Stimulated activated CD4-positive, alpha-beta T cell treated with anti-CD3 and anti-CD28 coated beads, Interleukin-1b, Interleukin-23, amount 100 ng/mL, for 24 hours (primary cell): ENCODE measurements around the gene CBFA2T2.
"Not testable (repeated sequence)": the region's sequence is repeated elsewhere in the genome, so short reads cannot be mapped to it uniquely, and the experiment has no call there.

Experiments
- DNase-seq, 4 experiments: peaks; one replicate each; pipeline ENCODE4 v3.0.0-alpha.2; 2020; ENCODE audit warnings: low read depth in 4 of 4, low spot score in 1 of 4

CBFA2T2 gene

DNA sequence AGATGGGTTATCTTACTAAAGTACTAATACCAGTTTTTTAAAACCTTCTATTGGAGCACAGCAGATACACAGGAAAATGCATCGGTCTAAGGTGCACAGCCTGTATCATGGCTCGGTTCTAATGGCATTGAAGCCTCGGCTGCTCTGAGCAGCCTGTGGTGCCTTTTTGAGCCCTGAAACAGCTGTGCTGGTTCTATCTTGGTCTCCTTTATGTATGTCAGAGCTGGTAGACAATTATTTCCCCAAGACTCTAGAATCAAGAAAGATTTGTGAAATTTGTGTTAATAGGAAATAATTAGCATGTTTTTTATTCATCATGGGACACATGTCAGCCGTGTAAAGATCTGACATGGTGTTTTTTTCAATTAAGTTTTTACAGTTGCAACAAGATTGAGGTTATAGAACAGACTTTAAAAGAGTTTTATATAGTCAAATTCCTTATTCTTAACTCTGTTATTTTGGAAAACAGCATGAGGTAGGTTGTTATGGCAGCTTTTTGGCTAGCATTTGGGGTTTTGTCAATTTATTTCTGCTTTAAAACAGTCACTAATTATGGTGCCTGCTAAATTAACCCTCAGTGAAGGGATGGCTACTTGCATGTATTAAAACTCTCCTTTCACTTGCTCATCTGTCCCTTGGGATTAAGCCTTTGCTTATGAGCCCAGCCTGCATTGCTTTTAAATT is 132.0 kb downstream of the CBFA2T2 start:
- DNase-seq = no peak

DNA sequence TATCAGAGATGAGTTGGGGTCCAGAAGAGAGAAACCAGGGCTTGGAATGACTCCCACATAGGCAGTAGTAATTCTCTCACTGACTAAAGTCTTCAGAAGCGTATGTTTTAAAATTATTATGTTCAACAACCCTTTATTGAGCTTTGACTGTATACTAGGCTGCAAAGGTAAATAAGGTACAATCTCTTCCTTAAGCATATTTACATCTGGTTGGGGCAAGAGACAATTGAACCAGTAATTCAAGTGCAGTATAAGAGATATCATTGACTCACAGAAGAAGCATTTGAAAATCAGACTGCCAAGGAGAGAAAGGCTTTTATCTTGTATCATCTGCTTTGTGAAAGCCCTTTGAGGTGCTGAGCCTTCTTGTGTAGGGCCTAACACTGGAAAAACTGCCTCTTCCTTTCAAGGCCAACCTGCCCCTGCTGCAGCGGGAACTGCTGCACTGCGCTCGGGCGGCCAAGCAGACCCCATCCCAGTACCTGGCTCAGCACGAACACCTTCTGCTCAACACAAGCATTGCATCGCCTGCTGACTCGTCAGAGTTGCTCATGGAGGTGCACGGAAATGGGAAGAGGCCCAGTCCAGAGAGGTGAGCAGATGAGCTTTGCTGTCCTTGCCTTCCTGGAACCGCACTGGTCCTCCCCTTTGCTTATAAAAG is 132.9 kb downstream of the CBFA2T2 start:
- no peak for DNase-seq

DNA sequence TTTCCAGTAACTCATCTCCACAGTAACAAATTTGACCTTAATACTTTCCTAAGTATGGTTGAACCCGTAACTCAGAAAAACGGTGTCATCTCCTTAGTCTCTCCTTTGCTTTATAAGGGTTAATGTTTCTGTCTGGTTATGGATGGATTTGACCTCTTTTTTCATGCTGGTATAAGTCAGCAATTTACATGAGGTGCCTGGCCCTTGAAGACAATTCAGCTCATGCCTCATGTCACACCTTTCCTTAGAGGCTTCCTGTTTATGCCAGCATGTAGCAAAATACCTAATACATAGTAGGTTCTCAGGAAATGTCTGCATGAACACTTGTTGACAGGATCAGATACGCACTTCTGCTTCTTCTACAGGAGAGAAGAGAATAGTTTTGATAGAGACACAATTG is 134.5 kb downstream of the CBFA2T2 start:
- no peak for DNase-seq

DNA sequence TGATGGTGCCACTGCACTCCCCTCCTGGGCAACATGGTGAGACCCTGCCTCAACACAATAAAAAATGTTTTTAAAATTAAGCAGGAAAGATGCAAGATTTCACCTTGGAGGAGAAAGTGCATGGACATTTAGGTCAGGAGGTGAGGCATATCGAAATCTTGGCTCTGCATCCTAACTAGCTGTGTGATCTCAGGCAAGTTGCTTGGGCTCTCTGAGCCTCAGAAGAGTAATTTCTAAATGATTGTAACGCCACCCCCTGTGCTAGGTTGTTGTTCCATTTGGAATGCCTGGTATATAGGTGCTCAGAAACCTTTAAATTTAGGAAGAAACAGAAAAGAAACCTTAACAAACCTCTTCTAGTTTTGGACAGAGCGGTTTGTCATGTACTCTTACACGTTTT is 136.3 kb downstream of the CBFA2T2 start:
- DNase-seq = no peak

DNA sequence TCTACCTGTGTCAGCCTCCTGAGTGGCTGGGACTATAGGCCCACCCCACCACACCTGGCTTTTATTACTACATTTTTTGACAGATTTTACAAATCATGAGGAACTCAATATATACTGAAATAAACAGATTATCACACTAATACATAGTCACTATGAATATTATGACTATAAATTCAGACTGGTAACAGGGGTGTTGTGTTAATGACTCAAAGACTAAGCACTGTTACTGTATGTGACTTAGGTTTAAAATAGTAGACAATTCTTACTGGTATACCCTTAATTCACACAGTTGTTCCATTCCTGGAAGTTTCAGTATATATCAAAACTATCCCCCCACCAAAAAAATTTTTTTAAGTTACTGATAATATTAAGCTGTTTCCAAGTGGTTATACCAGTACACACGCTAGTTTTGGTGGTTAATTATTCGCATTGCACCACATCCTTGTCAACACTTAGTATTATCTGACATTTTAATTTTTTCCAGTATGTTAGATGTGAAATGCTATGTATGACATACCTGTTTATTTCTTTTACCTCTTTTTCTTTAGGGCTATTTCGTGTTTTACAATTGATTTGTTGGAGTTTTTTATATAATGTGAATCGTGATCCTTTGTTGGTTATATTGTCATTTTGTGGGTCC is 137.8 kb downstream of the CBFA2T2 start:
- DNase-seq = no peak

DNA sequence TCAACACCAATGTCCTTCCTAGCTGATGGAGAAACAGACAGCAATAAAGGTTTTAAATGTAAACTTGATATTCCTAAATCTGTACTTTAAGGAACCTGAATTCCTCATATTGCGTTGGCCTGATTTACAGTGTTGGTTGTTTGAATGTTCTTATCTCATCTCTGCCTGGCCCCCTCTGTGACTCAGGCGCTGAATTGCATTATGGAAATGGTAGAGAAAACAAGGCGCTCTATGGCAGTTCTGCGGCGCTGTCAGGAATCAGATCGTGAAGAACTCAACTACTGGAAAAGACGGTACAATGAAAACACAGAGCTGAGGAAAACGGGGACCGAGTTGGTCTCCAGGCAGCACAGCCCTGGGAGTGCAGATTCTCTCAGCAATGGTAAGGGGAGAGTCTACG is 139.6 kb downstream of the CBFA2T2 start:
- DNase-seq = no peak

DNA sequence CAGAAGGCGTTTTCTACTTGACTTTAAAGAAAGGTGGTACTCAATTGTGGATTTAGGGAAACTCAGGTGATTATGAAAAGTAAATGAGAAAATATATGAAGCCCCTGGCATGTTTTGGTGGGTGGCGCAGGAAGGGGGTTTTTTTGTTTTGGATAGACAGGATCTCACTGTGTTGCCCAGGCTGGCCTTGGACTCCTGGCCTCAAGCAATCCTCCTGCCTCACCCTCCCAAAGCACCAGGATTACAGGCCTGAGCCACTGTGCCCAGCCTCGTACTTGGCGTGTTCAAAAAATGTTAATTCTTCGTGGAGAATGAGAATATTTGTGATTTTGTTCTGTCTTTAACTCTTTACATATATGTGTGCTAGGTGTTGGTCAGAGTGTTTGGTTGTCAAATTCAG is 140.1 kb downstream of the CBFA2T2 start:
- DNase-seq = no peak

DNA sequence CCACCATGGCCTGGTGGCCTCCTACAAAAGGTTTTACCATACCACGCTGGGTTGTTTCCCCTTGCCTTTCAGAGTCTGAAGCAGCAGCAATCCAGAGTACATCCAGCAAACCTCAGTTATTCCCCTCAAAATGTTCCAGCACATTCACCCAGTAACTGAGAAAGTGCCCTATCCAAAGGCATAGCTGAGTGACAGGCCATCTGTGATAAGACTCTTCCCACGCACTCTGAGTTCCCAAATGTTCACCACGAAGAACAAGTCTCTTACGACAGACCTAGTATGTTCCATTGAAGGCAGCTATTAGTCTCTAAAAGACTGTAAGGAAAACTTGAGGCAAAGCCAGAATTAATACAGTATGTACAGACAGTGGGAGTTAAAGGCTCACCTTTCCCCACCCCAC is 140.6 kb downstream of the CBFA2T2 start:
- DNase-seq = no peak

DNA sequence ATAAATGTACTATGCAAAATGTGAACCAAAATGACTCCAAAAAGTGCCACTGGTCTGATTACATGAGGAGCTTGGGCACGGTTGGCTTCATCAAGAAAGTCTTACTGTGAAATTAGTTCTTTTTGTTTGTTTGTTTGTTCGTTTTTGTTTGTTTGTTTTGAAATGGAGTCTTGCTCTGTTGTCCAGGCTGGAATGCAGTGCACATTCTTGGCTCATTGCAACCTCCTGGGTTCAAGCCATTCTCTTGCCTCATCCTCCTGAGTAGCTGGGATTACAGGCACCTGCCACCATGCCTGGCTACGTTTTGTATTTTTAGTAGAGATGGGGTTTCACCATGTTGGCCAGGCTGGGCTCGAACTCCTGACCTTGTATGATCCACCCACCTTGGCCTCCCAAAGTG is 142.0 kb downstream of the CBFA2T2 start:
- DNase-seq = not testable (repeated sequence)

DNA sequence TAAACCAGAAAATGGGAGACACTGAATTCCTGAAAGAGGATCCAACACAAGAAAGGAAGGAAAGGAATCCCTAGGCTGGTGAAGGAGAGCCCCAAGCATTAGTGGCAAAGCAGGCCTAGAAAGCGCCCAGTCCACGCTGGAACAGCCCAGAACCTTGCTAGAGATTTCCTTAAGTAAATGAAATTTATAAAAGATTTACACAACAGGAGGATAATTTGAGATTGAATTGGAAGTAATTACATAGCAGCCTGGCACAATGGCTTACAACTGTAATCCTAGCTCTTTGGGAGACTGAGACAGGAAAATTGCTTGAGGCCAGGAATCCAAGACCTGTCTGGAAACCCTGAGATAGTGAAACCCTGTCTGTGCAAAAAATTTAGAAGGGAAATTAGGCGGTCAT is 145.4 kb downstream of the CBFA2T2 start:
- no peak for DNase-seq

DNA sequence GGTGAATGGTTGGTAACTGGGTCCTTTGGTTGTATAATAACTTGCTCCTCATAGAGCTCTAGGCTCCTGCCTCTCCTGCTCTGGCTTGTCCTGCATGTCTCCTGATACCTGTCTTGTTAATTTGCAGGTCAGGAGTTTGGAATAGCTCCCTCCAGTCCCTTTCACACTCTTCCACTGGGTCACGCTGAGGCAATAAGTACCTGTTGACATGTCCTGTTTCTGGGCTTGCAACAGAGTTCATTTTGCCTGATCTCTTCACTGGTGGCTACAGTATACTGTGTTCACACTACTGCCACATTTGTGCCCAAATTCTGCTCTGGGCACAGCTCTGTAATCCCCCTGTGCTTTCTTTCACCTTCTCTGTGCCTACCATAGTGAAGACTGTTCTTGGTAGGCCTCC is 146.9 kb downstream of the CBFA2T2 start:
- no peak for DNase-seq

DNA sequence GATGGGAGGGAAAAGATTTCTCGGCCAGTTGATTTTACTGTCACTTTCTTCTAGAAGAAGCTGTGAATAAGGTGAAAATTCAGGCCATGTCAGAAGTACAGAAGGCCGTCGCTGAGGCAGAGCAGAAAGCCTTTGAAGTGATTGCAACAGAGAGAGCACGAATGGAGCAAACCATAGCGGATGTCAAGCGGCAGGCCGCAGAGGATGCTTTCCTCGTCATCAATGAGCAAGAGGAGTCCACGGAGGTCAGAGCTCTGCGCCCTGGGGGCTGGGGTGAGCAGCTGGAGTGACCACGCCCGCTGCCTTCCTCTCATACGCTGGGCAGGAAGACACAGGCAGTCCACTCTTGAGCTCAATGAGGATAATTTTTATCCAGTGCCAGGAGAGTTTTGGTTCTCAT is 150.4 kb downstream of the CBFA2T2 start:
- DNase-seq = no peak

DNA sequence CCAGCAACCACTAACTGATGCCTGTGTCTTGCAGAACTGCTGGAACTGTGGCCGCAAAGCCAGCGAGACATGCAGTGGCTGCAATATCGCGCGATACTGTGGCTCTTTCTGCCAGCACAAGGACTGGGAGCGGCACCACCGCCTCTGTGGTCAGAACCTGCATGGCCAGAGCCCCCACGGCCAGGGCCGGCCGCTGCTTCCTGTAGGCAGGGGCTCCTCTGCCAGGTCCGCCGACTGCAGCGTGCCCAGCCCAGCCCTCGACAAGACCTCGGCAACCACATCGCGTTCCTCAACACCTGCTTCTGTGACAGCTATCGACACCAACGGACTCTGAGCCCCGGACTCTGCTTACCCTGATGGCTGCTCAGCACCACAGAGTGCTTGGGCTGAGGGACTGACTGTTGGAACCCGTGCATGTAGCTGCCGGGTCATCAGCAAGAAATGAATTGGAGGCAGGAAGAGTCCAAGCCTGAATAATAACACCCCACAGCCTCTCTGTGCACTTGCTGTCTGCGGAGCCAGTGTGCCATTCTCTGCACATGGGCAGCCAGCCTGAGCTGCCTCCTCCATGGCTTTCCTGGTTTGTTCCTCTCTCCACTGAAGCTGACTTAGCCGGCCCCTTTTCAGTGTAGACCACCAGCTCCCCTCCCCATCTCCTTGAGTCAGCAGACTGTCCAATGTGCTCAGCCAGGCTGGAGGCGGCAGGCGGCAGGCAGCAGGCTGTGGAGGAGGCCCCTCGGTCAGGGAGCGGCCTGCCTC is 154.6 kb downstream of the CBFA2T2 start:
- DNase-seq = no peak

DNA sequence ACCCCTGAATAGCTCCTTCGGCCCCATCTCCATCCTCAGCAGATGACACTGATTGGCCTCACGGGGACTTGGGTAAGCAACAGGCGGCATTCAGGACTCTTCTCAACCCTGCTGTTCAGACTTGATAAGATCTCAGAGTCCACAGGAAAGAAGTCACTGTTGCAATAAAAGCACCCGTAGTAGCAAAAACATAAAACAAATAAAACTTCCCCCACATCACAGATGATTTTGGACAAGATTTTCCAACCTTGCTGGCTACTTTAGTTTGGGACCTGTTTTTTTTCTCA is 155.1 kb downstream of the CBFA2T2 start:
- no peak for DNase-seq

DNA sequence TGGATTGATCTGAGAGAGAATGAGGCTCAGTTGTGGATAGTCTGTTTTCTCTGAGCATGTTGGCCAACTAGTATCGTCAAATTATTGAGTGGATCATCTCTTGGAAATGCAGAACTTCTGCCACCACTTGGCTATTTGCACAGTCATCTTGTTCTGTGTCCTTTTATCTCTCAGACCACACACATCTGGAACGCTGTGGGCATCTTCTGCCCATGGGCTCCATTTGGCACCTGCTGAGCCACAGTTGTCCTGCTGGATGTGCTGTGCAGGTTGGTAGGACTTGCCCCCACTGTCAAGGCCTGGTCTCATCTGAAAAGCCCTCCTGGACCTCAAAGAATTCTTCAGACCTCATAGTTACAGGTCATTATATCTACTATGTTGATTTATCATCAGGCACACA is 155.5 kb downstream of the CBFA2T2 start:
- DNase-seq = no peak

DNA sequence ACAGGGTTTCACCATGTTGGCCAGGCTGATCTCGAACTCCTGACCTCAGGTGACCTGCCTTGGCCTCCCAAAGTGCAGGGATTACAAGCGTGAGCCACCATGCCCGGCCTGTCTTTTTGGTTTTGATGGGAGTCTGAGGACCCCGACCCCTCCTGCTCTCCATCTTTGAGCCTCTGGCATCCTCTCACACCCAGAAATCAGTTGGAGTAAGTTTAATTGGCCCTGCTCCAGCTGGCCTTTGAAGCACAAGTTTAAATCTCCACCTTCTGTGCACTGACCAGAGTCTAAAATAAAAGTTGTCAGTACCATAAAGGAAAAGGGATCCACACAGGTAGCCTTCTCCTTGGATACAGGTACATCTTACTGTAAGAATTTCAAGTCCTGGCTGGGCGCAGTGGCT is 156.3 kb downstream of the CBFA2T2 start:
- no peak for DNase-seq

DNA sequence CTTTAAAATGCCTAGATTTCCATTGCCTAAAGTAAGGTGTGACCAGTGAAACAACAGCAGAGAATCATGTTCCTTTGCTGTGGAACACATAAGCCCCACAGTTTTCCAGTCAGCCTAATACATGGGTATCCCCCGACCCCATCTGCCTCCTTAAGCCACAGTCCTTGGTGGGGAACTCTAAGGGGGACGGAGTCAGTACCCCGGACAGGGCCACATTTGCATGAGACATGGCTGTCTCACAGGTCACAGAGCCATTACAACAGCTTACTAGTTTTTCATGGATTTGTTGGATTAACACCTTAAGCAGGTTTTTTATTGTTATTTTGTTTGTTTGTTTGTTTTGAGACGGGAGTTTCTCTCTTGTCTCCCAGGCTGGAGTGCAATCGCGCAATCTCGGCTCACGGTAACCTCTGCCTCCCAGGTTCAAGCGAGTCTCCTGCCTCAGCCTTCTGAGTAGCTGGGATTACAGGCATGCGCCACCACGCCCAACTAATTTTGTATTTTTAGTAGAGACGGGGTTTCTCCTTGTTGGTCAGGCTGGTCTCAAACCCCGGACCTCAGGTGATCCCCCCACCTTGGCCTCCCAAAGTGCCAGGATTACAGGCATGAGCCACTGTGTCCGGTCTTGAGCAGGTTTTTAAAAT is 157.2 kb downstream of the CBFA2T2 start:
- not testable (repeated sequence) for DNase-seq

DNA sequence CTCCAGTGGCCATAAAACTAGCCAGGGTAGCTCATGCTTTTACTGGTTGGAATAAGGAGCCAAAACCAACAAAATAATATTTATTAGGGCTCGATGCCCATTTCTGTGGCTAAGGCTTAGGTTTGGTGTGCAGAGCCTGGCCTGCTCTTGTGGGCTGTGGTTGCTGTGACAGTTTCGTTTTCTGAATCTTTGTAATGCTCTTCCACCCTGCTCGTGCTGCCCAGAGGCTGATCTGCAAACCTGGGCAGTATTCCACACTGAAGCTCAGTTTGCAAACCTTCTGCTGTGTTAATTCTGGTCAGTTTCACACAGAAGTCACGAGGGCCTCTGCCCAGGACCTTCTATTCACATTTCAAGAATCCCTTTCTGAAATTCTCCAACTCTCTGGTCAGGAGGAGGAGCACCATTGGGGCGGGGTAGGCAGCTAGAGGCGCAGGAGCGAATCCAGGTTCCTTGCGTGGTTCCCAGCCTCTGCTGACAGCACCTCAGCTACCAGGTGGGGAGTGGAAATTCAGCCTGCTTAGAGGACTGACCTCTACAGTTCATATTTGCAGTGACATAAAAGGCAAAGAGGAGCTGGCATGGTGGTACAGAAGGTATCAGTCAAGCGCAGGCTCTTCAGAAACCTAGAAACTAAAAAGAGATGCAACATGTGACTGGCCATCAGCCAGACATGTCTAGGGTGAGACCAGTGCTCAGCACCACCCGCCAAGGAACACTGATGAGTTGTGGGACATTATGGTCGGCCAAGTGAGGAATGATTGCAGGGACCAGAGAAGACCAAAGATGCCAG is 157.9 kb downstream of the CBFA2T2 start:
- no peak for DNase-seq

DNA sequence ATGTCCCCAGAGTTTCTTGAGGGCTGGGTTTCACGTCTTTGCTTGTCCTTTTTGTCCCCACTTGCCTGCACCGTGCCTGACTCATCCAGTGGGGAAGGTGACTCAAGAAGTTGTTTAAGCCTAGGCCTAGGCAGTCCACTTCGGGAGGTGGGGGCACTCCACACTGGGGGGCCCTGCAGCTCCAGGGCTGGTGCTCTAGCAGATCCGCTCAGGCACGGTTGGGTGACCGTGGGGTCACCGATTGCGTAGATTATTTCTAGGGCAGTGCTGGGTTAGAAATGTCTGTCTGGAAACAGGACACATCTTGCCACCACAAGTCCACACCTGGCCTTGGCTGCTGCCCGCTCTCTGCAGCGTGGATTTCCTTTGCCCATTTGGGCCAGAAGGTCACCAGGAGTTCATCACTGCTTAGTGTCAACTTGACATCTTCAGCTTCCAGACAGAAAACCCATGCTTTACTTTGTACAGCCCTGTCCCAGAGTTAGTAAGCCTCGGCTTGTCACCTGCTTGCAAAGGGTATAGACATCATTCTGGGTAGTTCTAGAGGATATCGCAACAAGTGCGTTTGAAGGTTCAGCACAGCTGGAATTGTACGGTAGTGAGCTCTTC is 158.6 kb downstream of the CBFA2T2 start:
- no peak for DNase-seq

DNA sequence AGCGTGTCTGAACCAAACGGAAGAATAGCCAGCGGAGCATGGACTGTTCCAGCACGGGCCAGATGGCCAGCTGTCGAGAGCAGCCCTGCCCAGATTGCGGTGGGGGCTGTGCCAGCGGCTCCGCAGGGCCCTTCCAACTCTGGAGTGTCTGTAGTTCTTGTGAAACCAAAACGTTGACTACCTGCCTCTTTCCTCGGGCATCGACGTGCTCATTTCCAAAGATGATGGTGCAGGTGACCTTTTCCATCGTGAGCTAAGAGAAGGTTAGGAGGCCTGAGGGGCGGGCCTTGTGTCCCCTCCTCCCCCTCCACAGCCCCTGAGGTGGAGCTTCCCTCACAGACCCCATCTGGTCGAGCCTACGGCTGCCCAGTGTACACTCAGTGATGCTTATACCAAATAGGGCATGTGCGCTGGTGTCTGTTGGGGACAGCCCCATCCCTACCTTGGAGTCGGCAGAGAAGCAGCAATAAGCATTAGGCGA is 159.3 kb downstream of the CBFA2T2 start:
- DNase-seq = no peak
